Ovary (tissue), 3 donors: Measurements from ENCODE around the gene MAP7D1.

Experiments
- CTCF ChIP-seq, 3 donors: fragments of 450-650 bp in 2 of 3; fragments of 200-600 bp in 1 of 3; IDR thresholded peaks; one replicate each; pipeline versions ENCODE4 v1.5.1 to v1.8.0; 2016 to 2022; ENCODE audit warnings: antibody characterized with exemption in 3 of 3, mild to moderate bottlenecking in 1 of 3
- EP300 ChIP-seq: sonication (generic); formaldehyde crosslinking; IDR thresholded peaks from one replicate; pipeline ENCODE4 v1.6.1; 2017; ENCODE audit warnings: antibody characterized with exemption
- POLR2A ChIP-seq: fragments of 450-650 bp; IDR thresholded peaks from one replicate; pipeline ENCODE4 v1.6.1; 2017; ENCODE audit warnings: antibody characterized with exemption, mild to moderate bottlenecking, moderate library complexity
- donor health status: DM: no; HTN: no; CAD: no.

GRCh38 chr1:36187800-36188593 lies 32.0 kb downstream of the MAP7D1 start:
- peak; percentile 67 to 90 (median 89) for TF ChIP-seq CTCF (IDR thresholded peaks at IDR 0.05)
- peak; percentile 5 for TF ChIP-seq POLR2A
- TF ChIP-seq EP300 = no peak
